RWPE1 (cell line): ENCODE measurements around the gene PROSER3.

Experiments
- CTCF ChIA-PET: fragments of 350-600 bp; sonication (Branson Sonifier 250); formaldehyde crosslinking; extraction: SDS; loops from one replicate; lab custom pipeline; 2021; lab: Yijun Ruan, JAX
- POLR2A ChIA-PET: fragments of 400-600 bp; formaldehyde crosslinking; extraction: SDS; loops from one replicate; lab custom pipeline; 2020; ENCODE audit warnings: antibody characterized with exemption; ENCODE audit not compliant: low non-redundant PET; lab: Yijun Ruan, JAX
- DNase-seq: peaks from one replicate; pipeline ENCODE4 v3.0.0; 2012; ENCODE audit warnings: low spot score
- H3K27ac ChIP-seq: fragments of 450-650 bp; 2 replicates; pipeline ENCODE4 v1.5.1; 2017
- TF ChIP-seq, protein P1 (sequence below): fragments of 450-650 bp; conservative IDR thresholded peaks from 2 replicates; pipeline ENCODE4 v1.5.1; 2017; ENCODE audit warnings: low read depth, mild to moderate bottlenecking

The PROSER3 gene

DNA sequence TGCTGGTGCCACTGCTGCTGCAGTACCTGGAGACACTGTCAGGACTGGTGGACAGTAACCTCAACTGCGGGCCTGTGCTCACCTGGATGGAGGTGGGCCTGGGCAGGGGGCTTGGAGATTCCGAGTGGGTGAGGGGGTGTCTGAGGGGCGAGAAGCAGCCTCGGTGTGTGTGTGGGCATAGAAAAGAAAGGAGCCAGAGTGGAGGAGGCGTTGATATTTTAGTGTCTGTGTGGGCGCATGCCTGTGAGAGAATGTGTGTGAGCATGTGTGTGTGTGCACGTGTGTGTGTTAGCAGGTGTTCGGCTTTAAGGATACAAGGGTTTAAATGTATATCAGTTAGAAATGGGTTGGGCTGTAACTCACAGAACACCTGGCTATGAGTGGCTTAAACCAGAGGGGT, 21.1 kb downstream of the PROSER3 start:
- H3K27ac ChIP-seq: no peak overlapping the region
- CTCF ChIA-PET: no interaction called here
- POLR2A ChIA-PET: interaction anchor here (0.7 kb wide), 1 partner anchor 270 kb away, joined by 3 read pairs; no protein-coding TSS in a partner anchor
- DNase-seq: no peak
- TF ChIP-seq, protein P1, sequence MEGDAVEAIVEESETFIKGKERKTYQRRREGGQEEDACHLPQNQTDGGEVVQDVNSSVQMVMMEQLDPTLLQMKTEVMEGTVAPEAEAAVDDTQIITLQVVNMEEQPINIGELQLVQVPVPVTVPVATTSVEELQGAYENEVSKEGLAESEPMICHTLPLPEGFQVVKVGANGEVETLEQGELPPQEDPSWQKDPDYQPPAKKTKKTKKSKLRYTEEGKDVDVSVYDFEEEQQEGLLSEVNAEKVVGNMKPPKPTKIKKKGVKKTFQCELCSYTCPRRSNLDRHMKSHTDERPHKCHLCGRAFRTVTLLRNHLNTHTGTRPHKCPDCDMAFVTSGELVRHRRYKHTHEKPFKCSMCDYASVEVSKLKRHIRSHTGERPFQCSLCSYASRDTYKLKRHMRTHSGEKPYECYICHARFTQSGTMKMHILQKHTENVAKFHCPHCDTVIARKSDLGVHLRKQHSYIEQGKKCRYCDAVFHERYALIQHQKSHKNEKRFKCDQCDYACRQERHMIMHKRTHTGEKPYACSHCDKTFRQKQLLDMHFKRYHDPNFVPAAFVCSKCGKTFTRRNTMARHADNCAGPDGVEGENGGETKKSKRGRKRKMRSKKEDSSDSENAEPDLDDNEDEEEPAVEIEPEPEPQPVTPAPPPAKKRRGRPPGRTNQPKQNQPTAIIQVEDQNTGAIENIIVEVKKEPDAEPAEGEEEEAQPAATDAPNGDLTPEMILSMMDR: no peak

DNA sequence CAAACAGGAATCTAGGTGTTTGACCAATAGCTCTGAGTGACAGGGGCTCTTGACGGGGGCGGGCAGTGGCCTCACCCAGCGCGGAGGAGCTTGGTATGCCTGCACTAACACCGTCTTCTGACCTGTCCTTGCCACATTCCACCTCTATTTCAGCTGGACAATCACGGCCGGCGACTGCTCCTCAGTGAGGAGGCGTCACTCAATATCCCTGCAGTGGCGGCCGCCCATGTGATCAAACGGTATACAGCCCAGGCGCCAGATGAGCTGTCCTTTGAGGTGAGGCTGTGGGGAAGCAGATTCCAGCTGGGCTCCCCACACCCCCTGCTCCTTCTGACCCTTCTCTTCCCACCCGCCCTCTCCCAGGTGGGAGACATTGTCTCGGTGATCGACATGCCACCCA, 22.1 kb downstream of the PROSER3 start:
- ChIA-PET POLR2A (no interaction called here), CTCF (no interaction called here)
- H3K27ac ChIP-seq: no peak overlapping the region
- DNase-seq: no peak
- TF ChIP-seq, protein P1: no peak

DNA sequence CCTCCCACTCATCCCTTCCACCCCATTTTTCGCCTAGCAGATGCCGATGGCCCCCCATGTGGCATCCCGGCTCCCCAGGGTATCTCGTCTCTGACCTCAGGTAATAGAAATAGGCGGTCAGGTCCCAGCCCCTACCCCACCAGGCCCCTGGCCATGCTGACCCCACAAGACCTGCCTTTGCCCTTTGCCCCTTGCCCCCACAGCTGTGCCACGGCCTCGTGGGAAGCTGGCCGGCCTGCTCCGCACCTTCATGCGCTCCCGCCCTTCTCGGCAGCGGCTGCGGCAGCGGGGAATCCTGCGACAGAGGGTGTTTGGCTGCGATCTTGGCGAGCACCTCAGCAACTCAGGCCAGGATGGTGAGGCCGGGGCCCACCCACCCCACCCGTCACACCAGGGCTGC, 22.7 kb downstream of the PROSER3 start:
- ChIA-PET CTCF (no interaction called here), POLR2A (no interaction called here)
- no peak for DNase-seq
- no peak overlapping the region for H3K27ac ChIP-seq
- TF ChIP-seq, protein P1: no peak

DNA sequence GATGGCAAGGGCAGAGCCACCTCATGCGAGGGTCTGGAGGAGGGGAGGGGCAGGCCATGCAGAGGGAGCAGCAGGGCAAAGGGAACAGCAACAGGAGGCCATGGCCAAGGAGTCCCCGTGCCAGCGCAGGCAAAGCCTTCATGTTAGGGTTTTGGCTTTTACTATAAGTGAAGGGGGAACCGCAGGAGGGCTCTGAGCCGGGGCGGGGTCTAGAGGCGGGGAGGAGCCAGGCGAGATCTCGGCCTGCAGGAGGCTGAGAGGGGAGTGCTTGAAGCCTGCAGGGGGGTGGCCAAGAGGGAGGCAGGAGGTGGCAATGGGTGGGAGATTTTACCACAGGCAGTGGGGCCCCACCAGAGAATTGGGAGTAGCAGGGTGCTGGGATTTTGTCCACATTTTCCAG, 23.7 kb downstream of the PROSER3 start:
- H3K27ac ChIP-seq: no peak overlapping the region
- POLR2A ChIA-PET: no interaction called here
- DNase-seq: no peak
- TF ChIP-seq, protein P1: no peak
- CTCF ChIA-PET: no interaction called here

DNA sequence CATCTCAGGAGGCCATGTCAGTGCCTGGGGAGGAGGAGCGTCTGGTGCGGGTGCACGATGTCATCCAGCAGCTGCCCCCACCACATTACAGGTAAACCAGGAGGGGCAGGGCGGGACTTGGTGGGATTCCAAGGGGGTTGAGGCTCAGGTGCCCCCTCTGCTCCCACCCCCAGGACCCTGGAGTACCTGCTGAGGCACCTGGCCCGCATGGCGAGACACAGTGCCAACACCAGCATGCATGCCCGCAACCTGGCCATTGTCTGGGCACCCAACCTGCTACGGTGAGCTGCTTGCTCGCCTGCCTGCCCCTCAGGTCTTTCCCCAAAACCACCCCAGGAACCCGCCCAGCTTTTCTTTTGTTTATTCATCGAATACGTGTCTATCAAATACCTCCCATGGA, 24.6 kb downstream of the PROSER3 start:
- ChIA-PET POLR2A (no interaction called here), CTCF (no interaction called here)
- H3K27ac ChIP-seq: no peak overlapping the region
- TF ChIP-seq, protein P1: no peak
- DNase-seq: no peak

DNA sequence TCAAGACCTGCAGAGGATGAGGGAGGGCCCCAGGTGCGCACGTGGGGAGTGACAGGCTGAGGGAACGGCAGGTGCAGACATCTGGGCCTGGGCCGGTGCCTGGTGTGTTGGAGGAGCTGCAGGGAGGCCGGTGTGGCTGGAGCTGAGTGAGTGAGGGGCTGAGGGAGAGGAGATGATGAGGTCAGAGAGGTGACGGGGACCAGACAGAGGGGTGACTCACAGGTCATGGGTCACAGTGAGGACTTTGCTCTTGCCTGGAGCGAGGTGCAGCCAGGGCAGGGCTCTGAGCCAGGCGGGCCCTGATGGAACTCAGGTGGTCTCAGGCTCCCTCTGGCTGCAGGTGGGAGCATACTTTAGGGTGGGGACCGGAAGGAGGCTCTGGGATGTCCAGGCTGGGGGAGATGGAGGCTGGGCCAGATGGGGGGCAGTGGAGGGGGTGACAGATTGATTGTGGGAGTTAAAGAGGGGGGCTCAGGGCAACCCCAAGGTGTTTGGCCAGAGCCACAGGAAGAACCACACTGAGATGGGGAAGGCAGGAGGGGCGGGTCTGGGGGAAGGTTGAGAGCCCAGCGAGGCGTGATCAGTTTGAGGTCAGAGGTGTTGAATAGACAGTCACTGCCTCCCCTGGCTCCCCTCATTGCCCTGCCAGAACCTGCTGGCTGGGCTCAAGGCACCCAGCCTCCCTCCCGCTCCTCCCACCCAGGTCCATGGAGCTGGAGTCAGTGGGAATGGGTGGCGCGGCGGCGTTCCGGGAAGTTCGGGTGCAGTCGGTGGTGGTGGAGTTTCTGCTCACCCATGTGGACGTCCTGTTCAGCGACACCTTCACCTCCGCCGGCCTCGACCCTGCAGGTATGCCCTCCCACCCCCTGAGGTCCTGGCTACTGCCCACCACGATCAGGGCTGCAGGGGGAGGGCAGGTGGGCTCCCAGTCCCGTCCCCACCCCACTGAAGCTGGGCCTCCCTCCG, 25.8 kb downstream of the PROSER3 start:
- TF ChIP-seq, protein P1: no peak
- POLR2A ChIA-PET: no interaction called here
- H3K27ac ChIP-seq: no peak overlapping the region
- CTCF ChIA-PET: no interaction called here
- no peak for DNase-seq
